Adipose tissue (tissue), 3 donors: Measurements from ENCODE around the gene PLOD3. TPM values are rescaled to one million over a fixed set of nuclear protein-coding genes. Genes with fewer than 3 reads are reported as not detected.
"Not testable (repeated sequence)": the region's sequence is repeated elsewhere in the genome, so short reads cannot be mapped to it uniquely, and the experiment has no call there.

Experiments used
- H3K27ac ChIP-seq: one replicate; pipeline ENCODE4 v1.5.1; 2013; ENCODE audit warnings: low read depth, low read length
- WGBS, 3 donors: extraction: QIAGEN DNeasy Blood & Tissue Kit; methylation state at CpG; one replicate each; pipeline ENCODE4 v1.1.7; 2013; 5-methylcytosine and 5-hydroxymethylcytosine counted together
- polyA plus RNA-seq, 3 donors: library from polyadenylated mRNA; stranded (reverse); fragments of 200-250 nt; gene quantifications; one replicate each; pipeline ENCODE4 v1.2.3, GENCODE V29; 2013
- donor health status: healthy with polysubstance abuse.
- donor health status: Bipolar disorder and iron deficiency.
- donor health status: healthy.

PLOD3 gene
- polyA plus RNA-seq, 3 donors: 34.0 to 49.1 (median 48.6) TPM

DNA sequence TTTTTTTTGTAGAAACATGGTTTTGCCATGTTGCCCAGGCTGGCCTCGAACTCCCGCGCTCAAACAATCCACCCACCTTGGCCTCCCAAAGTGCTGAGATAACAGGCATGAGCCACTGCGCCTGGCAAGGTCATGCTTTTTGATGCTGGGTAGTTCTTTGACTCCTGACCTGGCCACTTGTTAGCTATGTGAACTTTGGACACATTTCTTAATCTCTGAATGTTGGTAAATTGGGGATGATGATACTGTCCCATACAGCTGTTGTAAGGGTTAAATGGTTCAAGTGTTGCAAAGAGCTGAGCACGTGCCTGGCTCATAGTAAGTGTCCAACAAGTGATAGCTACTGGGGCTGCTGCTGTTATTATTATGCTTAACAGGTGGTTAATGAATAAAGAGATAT is 2.9 kb upstream of the PLOD3 start:
- H3K27ac ChIP-seq: no peak overlapping the region
- 48 to 89% (median 86%) methylated on average over 5 of the region's 5 CpGs for WGBS, 3 donors

GRCh38 chr7:101218236-101219125 is 1.1 kb upstream of the PLOD3 start:
- H3K27ac ChIP-seq: no peak overlapping the region
- WGBS, 3 donors: 5 to 8% (median 6%) methylated on average over 26 of the region's 26 CpGs

- H3K27ac ChIP-seq: no peak overlapping the region
- 1% methylated on average over 34 of the region's 34 CpGs for WGBS, 3 donors
These were observed 457 bp downstream of the PLOD3 start for GRCh38 chr7:101216860-101217387.

DNA sequence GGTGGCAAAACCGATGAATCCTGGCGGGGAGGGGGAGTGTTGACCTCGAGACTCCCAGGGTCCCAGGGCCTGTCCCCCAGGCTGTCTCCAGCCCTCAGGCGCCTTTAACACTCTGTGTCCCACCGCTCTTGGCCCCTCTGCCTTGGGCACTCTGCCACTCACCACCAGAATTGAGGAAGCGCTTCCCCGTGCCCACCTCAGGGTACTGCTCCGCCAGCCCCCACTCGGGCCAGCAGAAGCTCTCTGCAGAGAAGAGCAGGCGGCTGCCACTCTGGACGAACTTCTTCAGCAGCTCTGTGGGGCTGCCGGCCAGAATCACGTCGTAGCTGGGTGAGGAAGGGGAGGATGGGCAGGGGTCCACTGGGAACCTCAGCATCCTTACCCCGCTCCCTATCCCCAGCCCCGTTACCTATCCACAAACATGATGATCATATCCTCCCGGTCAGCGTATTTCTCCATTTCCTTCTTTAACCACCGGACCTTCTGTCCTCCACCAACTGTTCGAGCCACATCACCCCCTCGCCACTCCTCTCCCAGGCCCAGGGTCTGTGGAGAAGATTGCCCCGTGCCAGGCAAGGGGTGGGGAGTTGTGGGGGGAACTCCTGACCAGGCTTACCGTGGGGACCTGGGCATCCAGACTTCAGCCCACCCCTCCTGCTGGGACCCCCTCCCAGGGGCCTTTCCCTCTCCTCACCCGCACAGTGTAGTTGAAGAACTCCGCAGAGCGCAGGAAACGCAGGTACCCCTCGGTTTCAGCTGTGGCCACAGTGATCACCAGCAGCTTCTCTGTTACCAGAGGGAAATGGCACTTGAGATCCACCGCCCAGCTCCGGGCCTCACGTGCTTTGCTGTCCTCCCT is 1.2 kb downstream of the PLOD3 start:
- H3K27ac ChIP-seq: no peak overlapping the region
- WGBS, 3 donors: 56 to 65% (median 57%) methylated on average over 31 of the region's 31 CpGs

GRCh38 chr7:101212014-101212413 is 5.4 kb downstream of the PLOD3 start:
- H3K27ac ChIP-seq: no peak overlapping the region
- WGBS, 3 donors: 92 to 99% (median 93%) methylated on average over 8 of the region's 8 CpGs

- no peak overlapping the region for H3K27ac ChIP-seq
- whole genome bisulfite sequencing, 3 donors: 96 to 97% (median 97%) methylated on average over 23 to 24 of the region's 24 CpGs
These were observed 5.9 kb downstream of the PLOD3 start for GRCh38 chr7:101211501-101211900.

DNA sequence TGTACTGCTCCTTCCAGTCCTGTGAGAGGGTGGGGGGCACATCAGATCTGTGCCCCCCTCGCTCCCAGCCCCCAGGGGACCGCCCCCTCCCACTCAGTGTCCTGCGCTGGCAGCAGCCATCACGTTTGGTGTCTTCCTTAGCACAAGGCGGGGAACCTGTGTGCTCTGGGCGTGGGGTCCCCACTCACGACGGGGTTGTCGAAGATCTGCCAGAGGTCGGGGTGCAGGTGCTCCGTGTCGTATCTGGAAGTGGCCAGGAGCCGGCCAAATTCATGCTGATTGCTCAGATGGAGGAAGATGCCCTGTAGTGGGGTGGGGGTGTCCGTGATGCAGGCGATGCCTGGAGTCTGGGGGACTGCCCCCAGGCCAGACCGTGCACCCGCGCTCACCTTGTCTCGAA is 7.2 kb downstream of the PLOD3 start:
- WGBS, 3 donors: 93 to 96% (median 95%) methylated on average over 18 to 19 of the region's 19 CpGs
- H3K27ac ChIP-seq: no peak overlapping the region

- 89 to 97% (median 93%) methylated on average over 14 of the region's 14 CpGs for WGBS, 3 donors
These were observed 8.6 kb downstream of the PLOD3 start for GRCh38 chr7:101208794-101209193.

GRCh38 chr7:101207459-101207858 is 9.9 kb downstream of the PLOD3 start:
- no peak overlapping the region for H3K27ac ChIP-seq
- WGBS, 3 donors: 94 to 98% (median 96%) methylated on average over 16 to 17 of the region's 17 CpGs

More at GRCh38 chr7:101208794-101209193, 8.6 kb downstream of the PLOD3 start:
- no peak overlapping the region for H3K27ac ChIP-seq

- no peak overlapping the region for H3K27ac ChIP-seq
- 89 to 91% (median 90%) methylated on average over 18 to 19 of the region's 19 CpGs for WGBS, 3 donors
These were observed 10.7 kb downstream of the PLOD3 start for GRCh38 chr7:101206665-101207042.

GRCh38 chr7:101205901-101206664 is 11.3 kb downstream of the PLOD3 start:
- 85 to 86% (median 85%) methylated on average over 32 of the region's 32 CpGs for WGBS, 3 donors
- no peak overlapping the region for H3K27ac ChIP-seq

DNA sequence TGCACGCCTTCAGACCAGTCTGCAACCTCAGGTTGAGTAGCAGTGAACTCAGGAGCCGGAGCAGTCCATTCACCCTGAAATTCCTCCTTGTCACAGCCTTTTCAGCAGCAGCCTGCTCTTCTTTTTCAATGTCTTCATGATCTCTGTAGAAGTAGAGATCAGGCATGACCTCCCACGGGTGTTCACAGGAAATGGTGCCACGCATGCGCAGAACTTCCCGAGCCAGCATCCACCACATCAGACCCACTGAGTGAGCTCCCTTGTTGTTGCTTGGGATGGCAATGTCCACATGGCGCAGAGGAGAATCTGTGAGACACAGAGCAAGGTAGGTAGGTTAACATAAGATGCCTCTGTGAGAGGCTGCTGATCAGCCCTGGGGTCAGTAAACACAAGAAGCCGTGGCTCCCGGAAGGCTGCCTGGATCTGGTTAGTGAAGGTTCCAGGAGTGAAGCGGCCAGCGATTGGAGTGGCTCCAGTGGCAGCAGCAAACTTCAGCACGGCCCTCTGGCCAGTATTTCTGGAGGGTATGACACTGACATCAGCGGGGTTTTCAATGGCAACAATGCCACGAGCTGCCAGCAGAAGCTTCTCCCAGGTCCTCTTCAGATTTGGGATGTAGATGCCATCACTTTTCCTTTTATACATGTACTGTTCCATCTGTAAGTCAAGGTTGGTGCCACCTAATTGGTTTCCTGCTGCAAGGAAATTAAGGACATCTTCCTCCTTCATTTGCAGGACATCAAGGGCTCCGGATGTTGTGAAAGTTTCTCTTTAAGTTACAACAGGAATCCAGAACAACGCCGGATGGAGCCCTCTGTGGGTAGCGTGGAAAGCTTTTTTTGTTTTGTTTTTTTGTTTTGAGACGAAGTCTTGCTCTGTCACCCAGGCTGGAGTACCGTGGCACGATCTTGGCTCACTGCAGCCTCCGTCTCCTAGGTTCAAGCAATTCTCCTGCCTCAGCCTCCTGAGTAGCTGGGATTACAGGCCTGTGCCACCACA is 13.3 kb downstream of the PLOD3 start:
- WGBS, 3 donors: 51 to 69% (median 56%) methylated on average over 22 of the region's 22 CpGs
- not testable (repeated sequence) for H3K27ac ChIP-seq

GRCh38 chr7:101202603-101202918 is 14.8 kb downstream of the PLOD3 start:
- 84 to 91% (median 86%) methylated on average over 5 of the region's 5 CpGs for WGBS, 3 donors
- no peak overlapping the region for H3K27ac ChIP-seq

GRCh38 chr7:101201695-101202602 is 15.4 kb downstream of the PLOD3 start:
- WGBS, 3 donors: 7 to 9% (median 9%) methylated on average over 72 to 75 of the region's 75 CpGs
- H3K27ac ChIP-seq: no peak overlapping the region

GRCh38 chr7:101200862-101201599 is 16.4 kb downstream of the PLOD3 start, which contains the start of gene MOGAT3:
Gene MOGAT3, minus strand, starts transcription at chr7:101201036. Its CDS starts 182 bp downstream, at chr7:101200854.
- 18 to 35% (median 32%) methylated on average over 18 to 21 of the region's 21 CpGs for WGBS, 3 donors
- H3K27ac ChIP-seq: no peak within 1 kb of the TSS

GRCh38 chr7:101200504-101200861 is 16.9 kb downstream of the PLOD3 start:
- H3K27ac ChIP-seq: no peak overlapping the region
- 79 to 85% (median 82%) methylated on average over 2 of the region's 2 CpGs for WGBS, 3 donors
